Naive thymus-derived CD4-positive, alpha-beta T cell (primary cell): ENCODE results near the gene BNIP3. TPM values are rescaled to one million over a fixed set of nuclear protein-coding genes. Genes with fewer than 3 reads are reported as not detected.
"Not testable (repeated sequence)": the region's sequence is repeated elsewhere in the genome, so short reads cannot be mapped to it uniquely, and the experiment has no call there.

Experiments used
- ATAC-seq: fragments of 150-1000 bp; cut with Tn5 transposase; 2 replicates; pipeline ENCODE4 v1.10.0; 2021; ENCODE audit warnings: mild to moderate bottlenecking, moderate library complexity
- CTCF ChIA-PET: fragments of 350-600 bp; sonication (Branson Sonifier 250); formaldehyde crosslinking; loops from one replicate; lab custom pipeline; 2021; ENCODE audit warnings: antibody characterized with exemption; lab: Charles Lee
- POLR2A ChIA-PET: fragments of 350-600 bp; sonication (Branson Sonifier 250); formaldehyde crosslinking; loops from one replicate; lab custom pipeline; 2021; ENCODE audit warnings: antibody characterized with exemption, inconsistent platforms; lab: Charles Lee
- DNase-seq, 9 donors: peaks; one replicate each; pipeline versions ENCODE4 v3.0.0 to v3.0.0-alpha.2; 2020 to 2022; ENCODE audit warnings: mixed read lengths in 1 of 9
- H3K27ac ChIP-seq: one replicate; pipeline ENCODE4 v1.7.0; 2013; ENCODE audit warnings: mild to moderate bottlenecking, low read depth, low read length, moderate library complexity
- H3K27me3 ChIP-seq, 2 donors: one replicate each; pipeline ENCODE4 v1.7.0; 2013; ENCODE audit warnings: low read length in 2 of 2, mild to moderate bottlenecking in 2 of 2, moderate library complexity in 2 of 2; ENCODE audit not compliant: control insufficient read depth in 2 of 2, insufficient read depth in 2 of 2
- H3K36me3 ChIP-seq, 3 experiments: 1 replicate in 2 of 3; 2 replicates in 1 of 3; pipeline ENCODE4 v1.7.0; 2013; ENCODE audit warnings: low read length in 3 of 3, mild to moderate bottlenecking in 3 of 3, moderate library complexity in 1 of 3; ENCODE audit not compliant: insufficient read depth in 3 of 3, control insufficient read depth in 2 of 3
- H3K4me1 ChIP-seq, 2 donors: one replicate each; pipeline ENCODE4 v1.7.0; 2013; ENCODE audit warnings: low read length in 2 of 2, mild to moderate bottlenecking in 2 of 2, moderate library complexity in 1 of 2; ENCODE audit not compliant: control insufficient read depth in 2 of 2, insufficient read depth in 2 of 2
- H3K4me3 ChIP-seq: 2 replicates; pipeline ENCODE4 v1.7.0; 2013; ENCODE audit warnings: mild to moderate bottlenecking, low read length
- H3K9me3 ChIP-seq, 3 experiments: 1 replicate in 2 of 3; 2 replicates in 1 of 3; pipeline ENCODE4 v1.7.0; 2013; ENCODE audit warnings: low read length in 3 of 3; ENCODE audit not compliant: control insufficient read depth in 2 of 3
- H3K27ac Mint-ChIP-seq, 9 donors: one replicate each; pipeline ENCODE4 v1.8.0; 2020 to 2022; ENCODE audit warnings: mixed read lengths in 9 of 9, mild to moderate bottlenecking in 8 of 9, moderate library complexity in 5 of 9, inconsistent platforms in 2 of 9
- H3K27me3 Mint-ChIP-seq, 5 donors: one replicate each; pipeline ENCODE4 v1.8.0; 2021 to 2022; ENCODE audit warnings: mixed read lengths in 5 of 5, mild to moderate bottlenecking in 1 of 5
- H3K36me3 Mint-ChIP-seq, 5 donors: one replicate each; pipeline ENCODE4 v1.8.0; 2020 to 2022; ENCODE audit warnings: mixed read lengths in 5 of 5, mild to moderate bottlenecking in 3 of 5, inconsistent platforms in 1 of 5
- H3K4me1 Mint-ChIP-seq, 7 donors: one replicate each; pipeline ENCODE4 v1.8.0; 2020 to 2022; ENCODE audit warnings: mixed read lengths in 7 of 7, mild to moderate bottlenecking in 3 of 7, inconsistent platforms in 1 of 7
- H3K4me3 Mint-ChIP-seq, 10 donors: one replicate each; pipeline ENCODE4 v1.8.0; 2020 to 2022; ENCODE audit warnings: mild to moderate bottlenecking in 10 of 10, mixed read lengths in 10 of 10, moderate library complexity in 6 of 10, inconsistent platforms in 2 of 10
- H3K9me3 Mint-ChIP-seq, 11 donors: one replicate each; pipeline ENCODE4 v1.8.0; 2020 to 2022; ENCODE audit warnings: mixed read lengths in 11 of 11, mild to moderate bottlenecking in 4 of 11, inconsistent platforms in 1 of 11, moderate library complexity in 1 of 11
- intact Hi-C, 2 donors: fragments of 100-400 bp; cut with micrococcal nuclease; formaldehyde crosslinking; loops; one replicate each; pipeline ENCODE4 v1.15.1; 2023
- polyA plus RNA-seq, 2 donors: library from polyadenylated mRNA; unstranded; fragments of 300-500 nt; fragmentation: Illumina TruSeq; gene quantifications; one replicate each; pipeline ENCODE4 v1.2.3, GENCODE V29; 2021
- total RNA-seq, 6 experiments: library from RNA in 5 of 6; stranded (reverse) in 5 of 6; gene quantifications; 1 replicate in 5 of 6; 2 replicates in 1 of 6; pipeline ENCODE4 v1.2.3 and lab custom pipeline; 2021 to 2026

The BNIP3 gene
- total and polyA plus RNA-seq, 7 experiments from 2014 or later = 17.7 to 81.7 (median 40.5) TPM

GRCh38 chr10:131955591-131956340, 26.0 kb downstream of the BNIP3 start:
- ATAC-seq (no peak), DNase-seq (no peak)
- intact Hi-C loops = no loop called here
- peaks cover 6 to 55% (median 15%) of the 10 kb centered on the region in 3 experiments for H3K36me3 ChIP-seq
- POLR2A ChIA-PET = no interaction called here
- Mint-ChIP-seq H3K4me1 (peaks cover 0 to 16% (median 0%) of the 10 kb centered on the region in 7 donors), H3K36me3 (peaks cover 12 to 46% (median 27%) of the 10 kb centered on the region in 5 donors), H3K27ac (peak overlapping the region in 3 of 9 donors; percentile 22 to 56 (median 46)), H3K4me3 (no peak overlapping the region), H3K9me3 (no peaks in the 10 kb centered on the region), H3K27me3 (no peaks in the 10 kb centered on the region)
- no peaks in the 10 kb centered on the region for H3K9me3 ChIP-seq
- H3K4me3 ChIP-seq = no peak overlapping the region
- H3K27me3 ChIP-seq = no peaks in the 10 kb centered on the region
- CTCF ChIA-PET = no interaction called here
- no peak overlapping the region for H3K27ac ChIP-seq
- no peaks in the 10 kb centered on the region for H3K4me1 ChIP-seq

GRCh38 chr10:131954356-131954965, 27.3 kb downstream of the BNIP3 start:
- Histone ChIP-seq H3K9me3 (no peaks in the 10 kb centered on the region), H3K27ac (no peak overlapping the region), H3K4me1 (no peaks in the 10 kb centered on the region), H3K27me3 (no peaks in the 10 kb centered on the region), H3K36me3 (peaks cover 6 to 61% (median 11%) of the 10 kb centered on the region in 3 experiments), H3K4me3 (no peak overlapping the region)
- intact Hi-C loops = no loop called here
- DNase-seq = no peak
- Mint-ChIP-seq H3K4me3 (no peak overlapping the region), H3K4me1 (peaks cover 0 to 16% (median 0%) of the 10 kb centered on the region in 7 donors), H3K36me3 (peaks cover 12 to 50% (median 27%) of the 10 kb centered on the region in 5 donors), H3K27ac (peak overlapping the region in 2 of 9 donors; percentile 23 to 43), H3K9me3 (no peaks in the 10 kb centered on the region), H3K27me3 (no peaks in the 10 kb centered on the region)
- ChIA-PET CTCF (no interaction called here), POLR2A (interaction anchor here (0.6 kb wide), 1 partner anchor 66 kb away, joined by 6 read pairs; no protein-coding TSS in a partner anchor)
- no peak for ATAC-seq

- H3K27me3 ChIP-seq, H3K9me3 Mint-ChIP-seq, ATAC-seq, H3K9me3 ChIP-seq, H3K4me3 ChIP-seq, H3K27me3 Mint-ChIP-seq, DNase-seq, H3K27ac Mint-ChIP-seq, H3K4me1 ChIP-seq, H3K27ac ChIP-seq, POLR2A ChIA-PET: not testable (repeated sequence)
- Mint-ChIP-seq H3K4me1 (peaks cover 0 to 11% (median 5%) of the 10 kb centered on the region in 7 donors), H3K4me3 (peak overlapping the region in 1 of 10 donors; percentile 32), H3K36me3 (peaks cover 10 to 57% (median 21%) of the 10 kb centered on the region in 5 donors)
- CTCF ChIA-PET = interaction anchor here (0.9 kb wide), 1 partner anchor 73 kb away, joined by 3 read pairs; no protein-coding TSS in a partner anchor
- peaks cover 0 to 80% (median 9%) of the 10 kb centered on the region in 3 experiments for H3K36me3 ChIP-seq
- intact Hi-C loops = loop anchor here in 1 of 2 donors (2.0 kb wide), 1 partner anchor 23 kb away; no protein-coding TSS in a partner anchor
Measured at GRCh38 chr10:131949908-131950307, 31.8 kb downstream of the BNIP3 start.

GRCh38 chr10:131949041-131949862, 32.5 kb downstream of the BNIP3 start:
- POLR2A ChIA-PET = no interaction called here

GRCh38 chr10:131948501-131948900, 33.2 kb downstream of the BNIP3 start:
- Histone ChIP-seq H3K4me1 (no peaks in the 10 kb centered on the region), H3K36me3 (peaks cover 0 to 74% (median 9%) of the 10 kb centered on the region in 3 experiments), H3K9me3 (no peaks in the 10 kb centered on the region), H3K27ac (no peak overlapping the region), H3K4me3 (no peak overlapping the region), H3K27me3 (no peaks in the 10 kb centered on the region)
- no peak overlapping the region for H3K27ac Mint-ChIP-seq
- intact Hi-C loops = no loop called here
- H3K9me3 Mint-ChIP-seq = peaks cover 0 to 1% (median 0%) of the 10 kb centered on the region in 11 donors
- H3K27me3 Mint-ChIP-seq = no peaks in the 10 kb centered on the region
- ChIA-PET CTCF (no interaction called here), POLR2A (no interaction called here)
- DNase-seq (no peak), ATAC-seq (no peak)
- no peak overlapping the region for H3K4me3 Mint-ChIP-seq
- peaks cover 4 to 10% (median 6%) of the 10 kb centered on the region in 7 donors for H3K4me1 Mint-ChIP-seq
- H3K36me3 Mint-ChIP-seq = peaks cover 7 to 56% (median 21%) of the 10 kb centered on the region in 5 donors

More at GRCh38 chr10:131949041-131949862, 32.5 kb downstream of the BNIP3 start:
- H3K27me3 Mint-ChIP-seq = no peaks in the 10 kb centered on the region
- H3K4me3 Mint-ChIP-seq = no peak overlapping the region
- intact Hi-C loops = no loop called here
- no peak overlapping the region for H3K27ac Mint-ChIP-seq
- no peaks in the 10 kb centered on the region for H3K9me3 ChIP-seq
- peaks cover 5 to 56% (median 24%) of the 10 kb centered on the region in 5 donors for H3K36me3 Mint-ChIP-seq
- H3K9me3 Mint-ChIP-seq = peaks cover 0 to 1% (median 0%) of the 10 kb centered on the region in 11 donors
- ATAC-seq (no peak), DNase-seq (no peak)
- peaks cover 0 to 14% (median 5%) of the 10 kb centered on the region in 7 donors for H3K4me1 Mint-ChIP-seq
- H3K27me3 ChIP-seq = no peaks in the 10 kb centered on the region
- no peaks in the 10 kb centered on the region for H3K4me1 ChIP-seq
- no peak overlapping the region for H3K4me3 ChIP-seq
- CTCF ChIA-PET = no interaction called here
- peaks cover 0 to 77% (median 9%) of the 10 kb centered on the region in 3 experiments for H3K36me3 ChIP-seq
- H3K27ac ChIP-seq = no peak overlapping the region
